ENCODE data around the gene SLC24A3. TPM values are rescaled to one million over a fixed set of nuclear protein-coding genes. Genes with fewer than 3 reads are reported as not detected.

The SLC24A3 gene
- total and polyA plus RNA-seq, 2 of the 13 experiments (the other 11 are each of a cell fraction or from before 2014, with no cell fraction given), result not detected

DNA sequence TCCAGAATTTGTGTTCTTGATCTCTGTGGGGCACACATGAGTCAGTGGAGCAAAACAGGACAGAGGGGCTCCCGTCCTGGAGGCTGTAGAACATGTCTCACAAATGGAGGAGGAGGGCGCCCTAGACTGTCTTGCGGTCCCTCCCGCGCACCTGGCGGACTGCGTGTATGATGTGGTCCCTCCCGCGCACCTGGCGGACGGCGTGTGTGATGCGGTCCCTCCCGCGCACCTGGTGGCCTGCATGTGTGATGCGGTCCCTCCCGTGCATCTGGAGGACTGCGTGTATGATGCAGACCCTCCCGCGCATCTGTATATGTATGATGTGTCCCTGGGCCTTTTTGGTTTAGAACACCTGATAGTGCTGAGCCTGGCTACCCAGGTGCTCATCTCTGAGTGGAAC lies 386.8 kb downstream of the SLC24A3 start:
- Histone ChIP-seq H3K27ac (ENCODE audit: extremely low read length, insufficient read depth, low read length) (no peak overlapping the region), H3K27me3 (ENCODE audit: control insufficient read depth in 1 of 2, insufficient read depth in 2 of 2, low read length in 2 of 2) (peaks cover 0 to 12% of the 10 kb centered on the region in 2 experiments; a peak in 2 of 5 replicates), H3K79me2 (ENCODE audit: insufficient read depth, low read length) (no peaks in the 10 kb centered on the region), H2AFZ (ENCODE audit: low read length) (no peak overlapping the region), H3K9me3 (ENCODE audit: low read length) (no peaks in the 10 kb centered on the region; the same call in 1 of the 2 replicates), H3K4me2 (ENCODE audit: low read depth, low read length) (no peak overlapping the region), H3K9ac (ENCODE audit: insufficient read depth, low read depth, low read length) (no peak overlapping the region), H3K4me3 (replicated peaks in 1 of 3; ENCODE audit: insufficient read depth in 1 of 3, low read depth in 2 of 3, low read length in 3 of 3) (no peak overlapping the region), H4K20me1 (ENCODE audit: insufficient read depth, low read length) (no peaks in the 10 kb centered on the region), H3K4me1 (ENCODE audit: insufficient read depth, low read length) (peaks cover 25% of the 10 kb centered on the region), H3K36me3 (replicated peaks in 1 of 2; ENCODE audit: control insufficient read depth in 1 of 2, insufficient read depth in 2 of 2, low read length in 2 of 2) (no peaks in the 10 kb centered on the region)
- ChIA-PET CTCF (ENCODE audit: low intra/inter-chr PET ratio, low total read pairs) (no interaction called here), POLR2A (no interaction called here)
- no TSS peak for BruUV-seq (replicated peaks)
- DNase-seq (ENCODE audit: low spot score) (no peak), ATAC-seq (no peak), FAIRE-seq (no peak)
- intact Hi-C loops (cut with micrococcal nuclease; ENCODE audit: unreplicated experiment), result no loop called here
- in situ Hi-C loops (cut with HindIII; ENCODE audit: extremely low pct_ligation_motif_present, low pct_unique_long_range_greater_than_20kb), result loop anchor here (25.0 kb wide), 1 partner anchor 962 kb away; no protein-coding TSS in a partner anchor
- WGBS (ENCODE audit: low lambda C conversion rate), result 76% methylated on average over 13 of the region's 20 CpGs
- TF ChIP-seq MBNL3 (CRISPR knock-in tag; conservative IDR thresholded peaks at IDR 0.05) (no peak), ZFP36L2 (CRISPR knock-in tag; IDR thresholded peaks at IDR 0.05) (no peak), HOXA5 (CRISPR knock-in tag; IDR thresholded peaks at IDR 0.05) (no peak), ZFP1 (CRISPR knock-in tag; IDR thresholded peaks at IDR 0.05) (no peak), ADNP (CRISPR knock-in tag; IDR thresholded peaks at IDR 0.05) (no peak), ZNF143 (CRISPR knock-in tag; IDR thresholded peaks at IDR 0.05) (no peak), TBL1XR1 (IDR thresholded peaks at IDR 0.05; ENCODE audit: borderline replicate concordance, low read length, partially characterized antibody) (no peak)
- TF ChIP-seq, protein P1, sequence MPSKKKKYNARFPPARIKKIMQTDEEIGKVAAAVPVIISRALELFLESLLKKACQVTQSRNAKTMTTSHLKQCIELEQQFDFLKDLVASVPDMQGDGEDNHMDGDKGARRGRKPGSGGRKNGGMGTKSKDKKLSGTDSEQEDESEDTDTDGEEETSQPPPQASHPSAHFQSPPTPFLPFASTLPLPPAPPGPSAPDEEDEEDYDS (CRISPR knock-in tag; IDR thresholded peaks at IDR 0.05), result no peak
- TF ChIP-seq, protein P2, sequence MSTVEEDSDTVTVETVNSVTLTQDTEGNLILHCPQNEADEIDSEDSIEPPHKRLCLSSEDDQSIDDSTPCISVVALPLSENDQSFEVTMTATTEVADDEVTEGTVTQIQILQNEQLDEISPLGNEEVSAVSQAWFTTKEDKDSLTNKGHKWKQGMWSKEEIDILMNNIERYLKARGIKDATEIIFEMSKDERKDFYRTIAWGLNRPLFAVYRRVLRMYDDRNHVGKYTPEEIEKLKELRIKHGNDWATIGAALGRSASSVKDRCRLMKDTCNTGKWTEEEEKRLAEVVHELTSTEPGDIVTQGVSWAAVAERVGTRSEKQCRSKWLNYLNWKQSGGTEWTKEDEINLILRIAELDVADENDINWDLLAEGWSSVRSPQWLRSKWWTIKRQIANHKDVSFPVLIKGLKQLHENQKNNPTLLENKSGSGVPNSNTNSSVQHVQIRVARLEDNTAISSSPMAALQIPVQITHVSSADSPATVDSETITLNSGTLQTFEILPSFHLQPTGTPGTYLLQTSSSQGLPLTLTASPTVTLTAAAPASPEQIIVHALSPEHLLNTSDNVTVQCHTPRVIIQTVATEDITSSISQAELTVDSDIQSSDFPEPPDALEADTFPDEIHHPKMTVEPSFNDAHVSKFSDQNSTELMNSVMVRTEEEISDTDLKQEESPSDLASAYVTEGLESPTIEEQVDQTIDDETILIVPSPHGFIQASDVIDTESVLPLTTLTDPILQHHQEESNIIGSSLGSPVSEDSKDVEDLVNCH (CRISPR knock-in tag; IDR thresholded peaks at IDR 0.05), result no peak
- TF ChIP-seq, protein P3, sequence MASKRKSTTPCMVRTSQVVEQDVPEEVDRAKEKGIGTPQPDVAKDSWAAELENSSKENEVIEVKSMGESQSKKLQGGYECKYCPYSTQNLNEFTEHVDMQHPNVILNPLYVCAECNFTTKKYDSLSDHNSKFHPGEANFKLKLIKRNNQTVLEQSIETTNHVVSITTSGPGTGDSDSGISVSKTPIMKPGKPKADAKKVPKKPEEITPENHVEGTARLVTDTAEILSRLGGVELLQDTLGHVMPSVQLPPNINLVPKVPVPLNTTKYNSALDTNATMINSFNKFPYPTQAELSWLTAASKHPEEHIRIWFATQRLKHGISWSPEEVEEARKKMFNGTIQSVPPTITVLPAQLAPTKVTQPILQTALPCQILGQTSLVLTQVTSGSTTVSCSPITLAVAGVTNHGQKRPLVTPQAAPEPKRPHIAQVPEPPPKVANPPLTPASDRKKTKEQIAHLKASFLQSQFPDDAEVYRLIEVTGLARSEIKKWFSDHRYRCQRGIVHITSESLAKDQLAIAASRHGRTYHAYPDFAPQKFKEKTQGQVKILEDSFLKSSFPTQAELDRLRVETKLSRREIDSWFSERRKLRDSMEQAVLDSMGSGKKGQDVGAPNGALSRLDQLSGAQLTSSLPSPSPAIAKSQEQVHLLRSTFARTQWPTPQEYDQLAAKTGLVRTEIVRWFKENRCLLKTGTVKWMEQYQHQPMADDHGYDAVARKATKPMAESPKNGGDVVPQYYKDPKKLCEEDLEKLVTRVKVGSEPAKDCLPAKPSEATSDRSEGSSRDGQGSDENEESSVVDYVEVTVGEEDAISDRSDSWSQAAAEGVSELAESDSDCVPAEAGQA (IDR thresholded peaks at IDR 0.05; ENCODE audit: low read depth), result no peak
- TF ChIP-seq, protein P3 (CRISPR knock-in tag; IDR thresholded peaks at IDR 0.05; ENCODE audit: borderline replicate concordance), result no peak
- TF ChIP-seq, protein P4, sequence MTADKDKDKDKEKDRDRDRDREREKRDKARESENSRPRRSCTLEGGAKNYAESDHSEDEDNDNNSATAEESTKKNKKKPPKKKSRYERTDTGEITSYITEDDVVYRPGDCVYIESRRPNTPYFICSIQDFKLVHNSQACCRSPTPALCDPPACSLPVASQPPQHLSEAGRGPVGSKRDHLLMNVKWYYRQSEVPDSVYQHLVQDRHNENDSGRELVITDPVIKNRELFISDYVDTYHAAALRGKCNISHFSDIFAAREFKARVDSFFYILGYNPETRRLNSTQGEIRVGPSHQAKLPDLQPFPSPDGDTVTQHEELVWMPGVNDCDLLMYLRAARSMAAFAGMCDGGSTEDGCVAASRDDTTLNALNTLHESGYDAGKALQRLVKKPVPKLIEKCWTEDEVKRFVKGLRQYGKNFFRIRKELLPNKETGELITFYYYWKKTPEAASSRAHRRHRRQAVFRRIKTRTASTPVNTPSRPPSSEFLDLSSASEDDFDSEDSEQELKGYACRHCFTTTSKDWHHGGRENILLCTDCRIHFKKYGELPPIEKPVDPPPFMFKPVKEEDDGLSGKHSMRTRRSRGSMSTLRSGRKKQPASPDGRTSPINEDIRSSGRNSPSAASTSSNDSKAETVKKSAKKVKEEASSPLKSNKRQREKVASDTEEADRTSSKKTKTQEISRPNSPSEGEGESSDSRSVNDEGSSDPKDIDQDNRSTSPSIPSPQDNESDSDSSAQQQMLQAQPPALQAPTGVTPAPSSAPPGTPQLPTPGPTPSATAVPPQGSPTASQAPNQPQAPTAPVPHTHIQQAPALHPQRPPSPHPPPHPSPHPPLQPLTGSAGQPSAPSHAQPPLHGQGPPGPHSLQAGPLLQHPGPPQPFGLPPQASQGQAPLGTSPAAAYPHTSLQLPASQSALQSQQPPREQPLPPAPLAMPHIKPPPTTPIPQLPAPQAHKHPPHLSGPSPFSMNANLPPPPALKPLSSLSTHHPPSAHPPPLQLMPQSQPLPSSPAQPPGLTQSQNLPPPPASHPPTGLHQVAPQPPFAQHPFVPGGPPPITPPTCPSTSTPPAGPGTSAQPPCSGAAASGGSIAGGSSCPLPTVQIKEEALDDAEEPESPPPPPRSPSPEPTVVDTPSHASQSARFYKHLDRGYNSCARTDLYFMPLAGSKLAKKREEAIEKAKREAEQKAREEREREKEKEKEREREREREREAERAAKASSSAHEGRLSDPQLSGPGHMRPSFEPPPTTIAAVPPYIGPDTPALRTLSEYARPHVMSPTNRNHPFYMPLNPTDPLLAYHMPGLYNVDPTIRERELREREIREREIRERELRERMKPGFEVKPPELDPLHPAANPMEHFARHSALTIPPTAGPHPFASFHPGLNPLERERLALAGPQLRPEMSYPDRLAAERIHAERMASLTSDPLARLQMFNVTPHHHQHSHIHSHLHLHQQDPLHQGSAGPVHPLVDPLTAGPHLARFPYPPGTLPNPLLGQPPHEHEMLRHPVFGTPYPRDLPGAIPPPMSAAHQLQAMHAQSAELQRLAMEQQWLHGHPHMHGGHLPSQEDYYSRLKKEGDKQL (CRISPR knock-in tag; IDR thresholded peaks at IDR 0.05; ENCODE audit: low read depth), result no peak
